NB4 (cell line): Measurements from ENCODE around the gene KPRP.

Source experiments
- DNase-seq: peaks from one replicate; pipeline ENCODE4 v3.0.0; 2010; ENCODE audit warnings: low read depth
- H3K4me3 ChIP-seq: one replicate; pipeline ENCODE4 v1.5.1; 2011; ENCODE audit warnings: mild to moderate bottlenecking, low read depth, low read length, moderate library complexity
- MYC ChIP-seq: IDR thresholded peaks from 2 replicates; pipeline ENCODE4 v1.6.1; 2011; ENCODE audit warnings: low read depth, low read length
- POLR2A ChIP-seq: IDR thresholded peaks from 2 replicates; pipeline ENCODE4 v1.6.1; 2011; ENCODE audit warnings: mild to moderate bottlenecking; ENCODE audit not compliant: insufficient read length; ENCODE audit errors: extremely low read depth
- TF ChIP-seq, protein P1 (sequence below): IDR thresholded peaks from one replicate; pipeline ENCODE4 v1.5.1; 2012; ENCODE audit warnings: low read depth, low read length
- TF ChIP-seq, protein P2 (sequence below): IDR thresholded peaks from 2 replicates; pipeline ENCODE4 v1.6.1; 2011; ENCODE audit warnings: low read depth, low read length

KPRP gene

DNA sequence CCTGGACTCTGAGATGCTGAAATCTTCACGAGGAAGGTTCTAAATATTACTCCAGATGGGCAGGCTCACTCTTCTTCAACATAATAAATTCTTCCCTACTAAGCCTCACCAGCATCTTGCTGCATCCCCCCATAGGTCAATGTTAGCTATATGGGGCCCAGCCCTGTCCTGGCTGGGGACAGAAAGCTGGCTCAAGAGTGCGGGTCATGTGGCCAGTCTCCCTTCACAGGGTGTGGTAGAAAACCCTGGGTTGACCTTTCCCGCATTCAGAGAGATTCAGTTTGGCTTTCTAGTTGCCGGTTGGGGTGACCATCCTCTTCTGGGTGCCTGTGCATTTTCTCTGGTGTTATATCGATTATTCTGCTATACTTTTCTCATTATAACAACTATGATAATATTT, 19.8 kb upstream of the KPRP start:
- no peak for DNase-seq
- no peak overlapping the region for H3K4me3 ChIP-seq
- TF ChIP-seq, protein P1, sequence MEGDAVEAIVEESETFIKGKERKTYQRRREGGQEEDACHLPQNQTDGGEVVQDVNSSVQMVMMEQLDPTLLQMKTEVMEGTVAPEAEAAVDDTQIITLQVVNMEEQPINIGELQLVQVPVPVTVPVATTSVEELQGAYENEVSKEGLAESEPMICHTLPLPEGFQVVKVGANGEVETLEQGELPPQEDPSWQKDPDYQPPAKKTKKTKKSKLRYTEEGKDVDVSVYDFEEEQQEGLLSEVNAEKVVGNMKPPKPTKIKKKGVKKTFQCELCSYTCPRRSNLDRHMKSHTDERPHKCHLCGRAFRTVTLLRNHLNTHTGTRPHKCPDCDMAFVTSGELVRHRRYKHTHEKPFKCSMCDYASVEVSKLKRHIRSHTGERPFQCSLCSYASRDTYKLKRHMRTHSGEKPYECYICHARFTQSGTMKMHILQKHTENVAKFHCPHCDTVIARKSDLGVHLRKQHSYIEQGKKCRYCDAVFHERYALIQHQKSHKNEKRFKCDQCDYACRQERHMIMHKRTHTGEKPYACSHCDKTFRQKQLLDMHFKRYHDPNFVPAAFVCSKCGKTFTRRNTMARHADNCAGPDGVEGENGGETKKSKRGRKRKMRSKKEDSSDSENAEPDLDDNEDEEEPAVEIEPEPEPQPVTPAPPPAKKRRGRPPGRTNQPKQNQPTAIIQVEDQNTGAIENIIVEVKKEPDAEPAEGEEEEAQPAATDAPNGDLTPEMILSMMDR = no peak
- no peak for TF ChIP-seq MYC
- TF ChIP-seq, protein P2, sequence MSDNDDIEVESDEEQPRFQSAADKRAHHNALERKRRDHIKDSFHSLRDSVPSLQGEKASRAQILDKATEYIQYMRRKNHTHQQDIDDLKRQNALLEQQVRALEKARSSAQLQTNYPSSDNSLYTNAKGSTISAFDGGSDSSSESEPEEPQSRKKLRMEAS = no peak

DNA sequence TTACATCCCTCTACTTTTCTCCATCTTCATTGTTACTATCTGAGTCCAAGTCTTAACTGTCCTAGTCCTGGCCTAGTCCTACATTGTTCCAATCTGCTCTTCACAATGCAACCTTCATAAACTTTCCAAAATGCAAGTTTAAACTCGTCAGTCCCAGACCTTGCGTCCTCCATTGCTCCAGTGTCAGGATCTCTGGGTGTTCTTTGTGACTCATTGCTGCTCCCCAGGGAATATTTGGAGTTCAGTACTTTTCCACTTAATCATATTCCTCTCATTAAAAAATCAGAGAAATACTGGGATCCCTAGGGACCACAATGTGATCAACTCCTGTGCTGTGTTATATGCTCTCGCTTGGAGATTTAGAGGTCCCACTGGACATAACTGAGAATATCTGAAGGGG, 18.0 kb upstream of the KPRP start:
- no peak overlapping the region for H3K4me3 ChIP-seq
- TF ChIP-seq, protein P1 = no peak
- TF ChIP-seq POLR2A (no peak), MYC (no peak)
- TF ChIP-seq, protein P2 = no peak
- no peak for DNase-seq

DNA sequence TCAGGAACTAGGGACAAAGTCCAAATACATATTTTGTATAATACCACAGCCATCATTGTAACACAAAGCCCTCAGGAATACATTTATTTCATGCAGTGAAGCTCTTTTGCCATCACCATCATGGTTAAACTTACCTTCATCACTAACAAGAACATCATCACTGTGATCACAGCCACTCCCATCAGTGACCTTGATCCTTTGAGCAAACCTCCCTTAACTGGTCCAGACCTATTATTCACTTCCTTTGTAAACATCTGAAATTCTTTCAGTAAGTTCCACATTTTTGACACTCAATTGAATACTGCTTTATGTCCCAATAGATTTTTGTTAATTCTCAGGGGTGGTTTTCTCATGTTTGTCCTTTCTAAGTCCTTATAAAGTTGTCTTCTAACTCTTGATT, 16.2 kb upstream of the KPRP start:
- no peak for DNase-seq
- no peak overlapping the region for H3K4me3 ChIP-seq
- TF ChIP-seq, protein P1 = no peak
- TF ChIP-seq, protein P2 = no peak
- TF ChIP-seq POLR2A (no peak), MYC (no peak)

DNA sequence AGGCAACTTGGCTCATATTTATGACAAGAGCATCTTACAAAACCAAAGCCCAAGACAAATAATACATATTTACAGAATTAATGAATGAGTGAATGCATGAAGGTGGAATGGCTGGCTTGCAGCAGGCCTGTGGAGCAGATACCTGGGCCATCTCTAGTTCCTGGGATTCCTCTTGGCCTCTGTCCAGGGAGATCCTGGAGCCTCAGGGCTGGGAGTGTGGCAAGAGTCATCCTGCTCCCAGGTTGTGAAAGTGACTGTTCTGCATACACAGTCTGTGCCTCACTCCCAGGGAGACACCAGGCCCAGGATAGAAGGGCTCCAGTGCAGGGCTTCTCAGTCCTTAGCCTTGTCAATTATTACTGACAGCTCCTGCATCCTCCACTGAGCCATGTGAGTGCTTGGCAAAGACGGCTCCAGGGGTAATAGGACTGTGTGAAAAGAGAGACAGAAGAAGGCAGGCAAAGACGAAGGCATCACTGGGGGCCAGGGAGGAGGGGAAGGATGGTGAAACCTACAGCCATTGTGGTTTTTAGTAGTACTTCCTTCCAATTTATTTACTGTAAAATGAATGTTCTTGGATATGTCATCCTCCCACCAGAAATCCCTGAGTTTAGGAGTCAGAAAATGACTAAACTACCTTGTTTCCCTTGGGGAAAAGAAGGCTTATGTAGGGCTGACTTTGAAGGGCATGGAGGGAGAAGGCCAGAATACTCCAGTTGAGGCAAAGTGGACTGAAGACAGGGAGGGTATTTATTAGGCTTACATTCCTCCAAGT, 14.3 kb upstream of the KPRP start:
- DNase-seq = no peak
- no peak overlapping the region for H3K4me3 ChIP-seq
- TF ChIP-seq, protein P2 = no peak
- TF ChIP-seq, protein P1 = no peak
- TF ChIP-seq POLR2A = no peak
- TF ChIP-seq MYC = no peak

DNA sequence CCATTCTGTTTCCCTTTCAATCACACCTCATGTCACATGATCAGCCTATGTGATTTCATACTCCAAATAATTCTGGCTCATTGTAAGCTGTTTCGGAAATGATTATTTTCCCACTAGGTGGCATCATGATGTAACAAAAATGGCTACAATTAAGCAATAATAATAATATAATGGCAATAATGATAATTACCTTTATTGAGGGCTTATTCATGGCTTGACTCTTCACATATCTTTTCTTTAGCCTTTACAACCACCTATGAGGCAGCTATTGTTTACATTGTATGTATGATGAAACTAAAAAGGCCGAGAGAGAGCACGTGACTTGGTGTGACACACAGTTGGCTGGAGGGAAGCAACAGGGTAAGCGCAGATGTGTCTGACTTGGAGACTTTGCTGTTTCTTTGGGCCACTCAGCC, 12.5 kb upstream of the KPRP start:
- DNase-seq = peak; percentile 28
- no peak overlapping the region for H3K4me3 ChIP-seq
- no peak for TF ChIP-seq MYC
- TF ChIP-seq, protein P2 = peak; percentile 88
- TF ChIP-seq POLR2A = no peak

DNA sequence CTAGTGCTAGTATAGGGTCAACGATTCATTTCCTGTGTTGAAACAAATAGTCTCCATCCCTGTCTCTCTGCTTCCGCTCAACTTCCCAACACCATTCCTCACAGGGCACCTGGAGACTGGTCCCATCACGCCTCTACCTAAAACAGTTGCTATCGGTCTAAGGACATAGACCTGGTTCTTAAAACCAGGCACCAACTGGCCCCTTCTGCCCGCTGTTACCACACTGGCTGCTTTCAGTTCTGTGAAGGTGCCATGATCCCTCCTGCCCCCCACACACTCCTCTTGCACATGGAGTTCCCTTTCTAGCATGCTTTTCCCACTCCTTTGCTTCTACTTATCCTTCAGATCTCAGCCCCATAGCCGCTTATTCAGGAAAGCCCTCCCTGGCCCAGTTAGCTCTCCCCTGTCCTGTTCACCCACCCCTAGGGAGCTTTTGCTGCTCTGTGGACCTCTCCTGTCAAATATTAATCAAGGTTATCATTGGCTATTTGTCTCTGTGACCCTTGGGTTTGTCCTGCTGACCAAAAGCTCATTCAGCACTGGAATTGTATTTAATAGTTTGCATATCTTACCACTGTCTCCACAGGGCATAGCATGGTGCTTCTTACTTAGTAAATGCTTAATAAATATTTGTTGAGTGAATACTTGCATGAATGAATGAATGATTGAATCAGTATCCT, 11.9 kb upstream of the KPRP start:
- H3K4me3 ChIP-seq = no peak overlapping the region
- DNase-seq = no peak
- no peak for TF ChIP-seq MYC
- TF ChIP-seq POLR2A = no peak
- TF ChIP-seq, protein P2 = no peak
- TF ChIP-seq, protein P1 = no peak
